ENCODE data around the gene KRT9. TPM values are rescaled to one million over a fixed set of nuclear protein-coding genes. Genes with fewer than 3 reads are reported as not detected.
"Not testable (repeated sequence)": the region's sequence is repeated elsewhere in the genome, so short reads cannot be mapped to it uniquely, and the experiment has no call there.

Gene KRT9
- total and polyA plus RNA-seq, 7 experiments from 2014 or later = not detected

- Mint-ChIP-seq H3K4me3 (no peak overlapping the region), H3K27me3 (peaks cover under 1 to 10% (median 5%) of the 10 kb centered on the region in 5 donors), H3K36me3 (no peaks in the 10 kb centered on the region), H3K27ac (no peak overlapping the region), H3K4me1 (peaks cover 0 to 5% (median 0%) of the 10 kb centered on the region in 7 donors), H3K9me3 (peaks cover 0 to 3% (median 0%) of the 10 kb centered on the region in 11 donors)
- DNase-seq = no peak
- no peak for ATAC-seq
- H3K9me3 ChIP-seq (ENCODE audit: control insufficient read depth in 2 of 3, low read length in 3 of 3) = no peaks in the 10 kb centered on the region
- H3K4me3 ChIP-seq (ENCODE audit: low read length) = no peak overlapping the region
- CTCF ChIA-PET = no interaction called here
- H3K27ac ChIP-seq (ENCODE audit: low read depth, low read length) = no peak overlapping the region
- H3K36me3 ChIP-seq (ENCODE audit: control insufficient read depth in 2 of 3, insufficient read depth in 3 of 3, low read length in 3 of 3) = no peaks in the 10 kb centered on the region
- H3K4me1 ChIP-seq (ENCODE audit: control insufficient read depth in 2 of 2, insufficient read depth in 2 of 2, low read length in 2 of 2) = no peaks in the 10 kb centered on the region
- intact Hi-C loops (cut with micrococcal nuclease) = no loop called here
- no peaks in the 10 kb centered on the region for H3K27me3 ChIP-seq (ENCODE audit: control insufficient read depth in 2 of 2, insufficient read depth in 2 of 2, low read length in 2 of 2)
- POLR2A ChIA-PET = no interaction called here
Observed at GRCh38 chr17:41589301-41589700, 17.4 kb upstream of the KRT9 start.

DNA sequence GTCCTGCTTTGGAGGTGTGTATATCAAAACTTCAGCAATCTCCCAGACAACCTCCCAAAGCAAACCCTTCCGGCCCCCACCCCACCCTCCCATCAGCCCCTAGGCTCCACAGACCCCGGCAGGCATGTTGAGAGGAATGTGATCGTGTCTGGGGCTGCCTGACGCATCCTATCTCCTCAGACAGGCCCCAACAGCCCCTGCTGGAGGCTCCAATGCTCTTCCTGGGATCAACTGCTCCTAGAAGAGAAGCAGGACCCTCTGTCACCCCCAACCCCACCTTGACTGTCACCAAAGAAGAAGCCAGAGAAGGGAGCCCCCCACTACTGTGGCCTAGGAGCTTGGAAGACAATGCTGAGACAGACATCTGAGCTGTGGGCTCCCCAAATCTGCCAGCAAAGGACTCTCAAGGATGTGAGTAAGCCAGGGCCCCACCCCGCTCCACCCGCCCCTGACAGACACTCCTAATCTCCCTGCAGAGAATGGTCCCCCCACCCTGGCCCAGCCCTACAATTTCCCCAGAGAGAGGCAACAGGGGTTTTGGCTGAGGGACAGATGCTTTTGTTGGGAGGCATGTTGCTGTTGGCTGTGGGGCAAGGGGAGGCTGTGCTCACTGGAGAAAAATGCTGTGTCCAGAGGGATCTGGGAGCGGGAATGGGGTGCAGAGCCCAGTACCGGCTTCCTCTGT, 16.4 kb upstream of the KRT9 start:
- H3K36me3 Mint-ChIP-seq = no peaks in the 10 kb centered on the region
- Histone ChIP-seq H3K9me3 (ENCODE audit: control insufficient read depth in 2 of 3, low read length in 3 of 3) (no peaks in the 10 kb centered on the region), H3K27ac (ENCODE audit: low read depth, low read length) (no peak overlapping the region), H3K27me3 (ENCODE audit: control insufficient read depth in 2 of 2, insufficient read depth in 2 of 2, low read length in 2 of 2) (no peaks in the 10 kb centered on the region), H3K36me3 (ENCODE audit: control insufficient read depth in 2 of 3, insufficient read depth in 3 of 3, low read length in 3 of 3) (no peaks in the 10 kb centered on the region), H3K4me3 (ENCODE audit: low read length) (no peak overlapping the region), H3K4me1 (ENCODE audit: control insufficient read depth in 2 of 2, insufficient read depth in 2 of 2, low read length in 2 of 2) (no peaks in the 10 kb centered on the region)
- ATAC-seq = no peak
- intact Hi-C loops (cut with micrococcal nuclease) = no loop called here
- ChIA-PET CTCF (no interaction called here), POLR2A (no interaction called here)
- H3K27ac Mint-ChIP-seq = no peak overlapping the region
- H3K4me3 Mint-ChIP-seq = no peak overlapping the region
- peaks cover 0 to 5% (median 0%) of the 10 kb centered on the region in 7 donors for H3K4me1 Mint-ChIP-seq
- peaks cover 3 to 12% (median 10%) of the 10 kb centered on the region in 5 donors for H3K27me3 Mint-ChIP-seq
- DNase-seq = no peak
- peaks cover 0 to 3% (median 0%) of the 10 kb centered on the region in 11 donors for H3K9me3 Mint-ChIP-seq

GRCh38 chr17:41586863-41587495, 15.1 kb upstream of the KRT9 start, which contains the start of gene KRT14:
Gene KRT14 (minus strand): TSS chr17:41586895. CDS start chr17:41586834, 61 bp downstream.
- no peak within 1 kb of the TSS for H3K4me3 ChIP-seq (ENCODE audit: low read length)
- H3K27ac ChIP-seq (ENCODE audit: low read depth, low read length) = no peak within 1 kb of the TSS
- H3K27ac Mint-ChIP-seq = no peak within 1 kb of the TSS
- intact Hi-C loops (cut with micrococcal nuclease) = no loop called here
- peaks cover 6 to 21% (median 11%) of the 10 kb centered on the region in 5 donors for H3K27me3 Mint-ChIP-seq
- H3K4me1 ChIP-seq (ENCODE audit: control insufficient read depth in 2 of 2, insufficient read depth in 2 of 2, low read length in 2 of 2) = no peaks in the 10 kb centered on the region
- ATAC-seq (no peak), DNase-seq (no peak)
- ChIA-PET CTCF (no interaction called here), POLR2A (interaction anchor here (0.5 kb wide), 1 partner anchor 393 kb away, joined by 3 read pairs; no protein-coding TSS in a partner anchor)
- H3K36me3 ChIP-seq (ENCODE audit: control insufficient read depth in 2 of 3, insufficient read depth in 3 of 3, low read length in 3 of 3) = no peaks in the 10 kb centered on the region
- H3K27me3 ChIP-seq (ENCODE audit: control insufficient read depth in 2 of 2, insufficient read depth in 2 of 2, low read length in 2 of 2) = no peaks in the 10 kb centered on the region
- H3K4me1 Mint-ChIP-seq = peaks cover 0 to 4% (median 0%) of the 10 kb centered on the region in 7 donors
- peak within 1 kb of the TSS in 1 of 10 donors; percentile 43 for H3K4me3 Mint-ChIP-seq
- H3K9me3 Mint-ChIP-seq = peaks cover 0 to 3% (median 0%) of the 10 kb centered on the region in 11 donors
- no peaks in the 10 kb centered on the region for H3K9me3 ChIP-seq (ENCODE audit: control insufficient read depth in 2 of 3, low read length in 3 of 3)
- H3K36me3 Mint-ChIP-seq = no peaks in the 10 kb centered on the region

GRCh38 chr17:41585301-41586056, 13.6 kb upstream of the KRT9 start:
- Mint-ChIP-seq H3K4me1 (peaks cover 0 to 3% (median 0%) of the 10 kb centered on the region in 7 donors), H3K36me3 (no peaks in the 10 kb centered on the region), H3K4me3 (no peak overlapping the region), H3K9me3 (peaks cover 0 to 3% (median 0%) of the 10 kb centered on the region in 11 donors), H3K27me3 (peaks cover 5 to 22% (median 15%) of the 10 kb centered on the region in 5 donors), H3K27ac (no peak overlapping the region)
- no peaks in the 10 kb centered on the region for H3K27me3 ChIP-seq (ENCODE audit: control insufficient read depth in 2 of 2, insufficient read depth in 2 of 2, low read length in 2 of 2)
- H3K4me3 ChIP-seq (ENCODE audit: low read length) = no peak overlapping the region
- DNase-seq (no peak), ATAC-seq (no peak)
- POLR2A ChIA-PET = no interaction called here
- no peaks in the 10 kb centered on the region for H3K9me3 ChIP-seq (ENCODE audit: control insufficient read depth in 2 of 3, low read length in 3 of 3)
- no peak overlapping the region for H3K27ac ChIP-seq (ENCODE audit: low read depth, low read length)
- CTCF ChIA-PET = interaction anchor here (0.6 kb wide), 1 partner anchor 77 kb away, joined by 3 read pairs; no protein-coding TSS in a partner anchor
- H3K4me1 ChIP-seq (ENCODE audit: control insufficient read depth in 2 of 2, insufficient read depth in 2 of 2, low read length in 2 of 2) = no peaks in the 10 kb centered on the region
- intact Hi-C loops (cut with micrococcal nuclease) = no loop called here
- no peaks in the 10 kb centered on the region for H3K36me3 ChIP-seq (ENCODE audit: control insufficient read depth in 2 of 3, insufficient read depth in 3 of 3, low read length in 3 of 3)

DNA sequence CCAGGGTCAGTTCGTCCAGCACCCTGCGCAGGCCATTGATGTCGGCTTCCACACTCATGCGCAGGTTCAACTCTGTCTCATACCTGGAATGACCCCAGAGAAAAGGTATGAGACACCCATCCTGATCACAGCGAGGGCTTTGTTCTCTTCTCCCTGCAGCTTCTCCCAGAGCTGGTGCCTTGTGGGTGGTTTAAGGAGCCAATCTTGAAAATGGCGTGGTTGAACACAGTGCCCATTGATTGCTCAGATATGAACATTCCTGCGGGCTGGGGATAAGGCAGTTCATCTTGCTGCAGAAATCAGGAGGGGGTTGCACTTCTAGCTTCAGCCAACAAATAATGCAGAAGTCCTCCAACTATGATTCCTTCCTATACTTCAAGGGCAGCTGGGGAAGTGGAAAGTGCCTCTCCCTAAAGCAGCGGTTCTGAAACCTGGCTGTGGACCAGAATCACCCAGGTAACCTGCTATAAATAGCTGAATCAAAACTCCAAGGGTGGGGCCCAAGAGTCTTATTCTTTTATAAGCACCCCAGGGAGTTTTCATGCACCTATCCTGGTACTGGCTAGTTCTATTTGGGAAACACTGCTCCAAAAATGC, 12.6 kb upstream of the KRT9 start:
- H3K36me3 ChIP-seq (ENCODE audit: control insufficient read depth in 2 of 3, insufficient read depth in 3 of 3, low read length in 3 of 3); H3K4me1 ChIP-seq (ENCODE audit: control insufficient read depth in 2 of 2, insufficient read depth in 2 of 2, low read length in 2 of 2); POLR2A ChIA-PET; H3K36me3 Mint-ChIP-seq; DNase-seq; H3K4me3 ChIP-seq (ENCODE audit: low read length); H3K4me1 Mint-ChIP-seq; ATAC-seq; H3K27ac Mint-ChIP-seq; H3K27ac ChIP-seq (ENCODE audit: low read depth, low read length); H3K9me3 ChIP-seq (ENCODE audit: control insufficient read depth in 2 of 3, low read length in 3 of 3); H3K27me3 ChIP-seq (ENCODE audit: control insufficient read depth in 2 of 2, insufficient read depth in 2 of 2, low read length in 2 of 2); H3K4me3 Mint-ChIP-seq; intact Hi-C loops (cut with micrococcal nuclease); H3K9me3 Mint-ChIP-seq; CTCF ChIA-PET: not testable (repeated sequence)
- H3K27me3 Mint-ChIP-seq = peaks cover 5 to 23% (median 17%) of the 10 kb centered on the region in 5 donors

- Mint-ChIP-seq H3K27me3 (peaks cover 10 to 29% (median 20%) of the 10 kb centered on the region in 5 donors), H3K4me1 (peaks cover 0 to 3% (median 0%) of the 10 kb centered on the region in 7 donors)
- no peak for ATAC-seq
Observed at GRCh38 chr17:41583137-41584127, 11.6 kb upstream of the KRT9 start.

More at GRCh38 chr17:41583137-41584127, 11.6 kb upstream of the KRT9 start:
- H3K27ac Mint-ChIP-seq = peak overlapping the region in 1 of 9 donors; percentile 40
- H3K9me3 Mint-ChIP-seq = no peaks in the 10 kb centered on the region
- ChIA-PET CTCF (no interaction called here), POLR2A (no interaction called here)
- Histone ChIP-seq H3K36me3 (ENCODE audit: control insufficient read depth in 2 of 3, insufficient read depth in 3 of 3, low read length in 3 of 3) (no peaks in the 10 kb centered on the region), H3K9me3 (ENCODE audit: control insufficient read depth in 2 of 3, low read length in 3 of 3) (no peaks in the 10 kb centered on the region), H3K4me3 (ENCODE audit: low read length) (no peak overlapping the region), H3K27ac (ENCODE audit: low read depth, low read length) (no peak overlapping the region), H3K27me3 (ENCODE audit: control insufficient read depth in 2 of 2, insufficient read depth in 2 of 2, low read length in 2 of 2) (no peaks in the 10 kb centered on the region), H3K4me1 (ENCODE audit: control insufficient read depth in 2 of 2, insufficient read depth in 2 of 2, low read length in 2 of 2) (no peaks in the 10 kb centered on the region)
- H3K4me3 Mint-ChIP-seq = no peak overlapping the region
- no peak for DNase-seq
- intact Hi-C loops (cut with micrococcal nuclease) = no loop called here
- H3K36me3 Mint-ChIP-seq = no peaks in the 10 kb centered on the region
